B cell (primary cell): ENCODE data around the gene SRGAP2B. TPM values are rescaled to one million over a fixed set of nuclear protein-coding genes. Genes with fewer than 3 reads are reported as not detected.
"Not testable (repeated sequence)": the region's sequence is repeated elsewhere in the genome, so short reads cannot be mapped to it uniquely, and the experiment has no call there.

Experiments used
- ATAC-seq: fragments of 200-7000 bp; cut with Tn5 transposase; one replicate; pipeline ENCODE4 v1.10.0; 2021; ENCODE audit warnings: low read depth, mild to moderate bottlenecking, moderate number of reproducible peaks, moderate library complexity
- CTCF ChIA-PET: fragments of 350-600 bp; sonication (Branson Sonifier 250); formaldehyde crosslinking; loops from one replicate; lab custom pipeline; 2021; ENCODE audit warnings: antibody characterized with exemption, inconsistent platforms; lab: Charles Lee
- POLR2A ChIA-PET: fragments of 350-600 bp; sonication (Branson Sonifier 250); formaldehyde crosslinking; loops from one replicate; lab custom pipeline; 2021; ENCODE audit warnings: antibody characterized with exemption; lab: Charles Lee
- DNase-seq: peaks from one replicate; pipeline ENCODE4 v3.0.0; 2013
- H2AFZ ChIP-seq: 2 replicates; pipeline ENCODE4 v1.6.1; 2012; ENCODE audit warnings: mild to moderate bottlenecking, low read depth, low read length; ENCODE audit not compliant: insufficient read depth, poor library complexity, severe bottlenecking
- H3K27ac ChIP-seq, 2 donors: 1 replicate in 1 of 2; 2 replicates in 1 of 2; pipeline ENCODE4 v1.5.1; 2012 to 2013; ENCODE audit warnings: low read length in 2 of 2, mild to moderate bottlenecking in 2 of 2, moderate library complexity in 1 of 2
- H3K27me3 ChIP-seq, 4 experiments: fragments of 200-600 bp in 1 of 4; sonication (generic) in 1 of 4; replicated peaks in 1 of 4; 1 replicate in 2 of 4; 2 replicates in 2 of 4; pipeline versions ENCODE4 v1.6.1 to v1.7.0; 2013 to 2016; ENCODE audit warnings: low read length in 3 of 4, mild to moderate bottlenecking in 2 of 4, mixed read lengths in 1 of 4, moderate library complexity in 1 of 4; ENCODE audit not compliant: insufficient read depth in 4 of 4, control insufficient read depth in 3 of 4; ENCODE audit errors: control extremely low read depth in 1 of 4
- H3K36me3 ChIP-seq, 2 experiments: replicated peaks in 1 of 2; 1 replicate in 1 of 2; 2 replicates in 1 of 2; pipeline versions ENCODE4 v1.6.1 to v1.7.1; 2013; ENCODE audit warnings: low read length in 1 of 2; ENCODE audit not compliant: insufficient read depth in 2 of 2, control insufficient read depth in 1 of 2; ENCODE audit errors: control extremely low read depth in 1 of 2, extremely low read depth in 1 of 2
- H3K4me1 ChIP-seq, 2 donors: fragments of 200-600 bp in 1 of 2; sonication (generic) in 1 of 2; 1 replicate in 1 of 2; 2 replicates in 1 of 2; pipeline versions ENCODE4 v1.5.1 to v1.6.1; 2013 to 2017; ENCODE audit warnings: low read length in 2 of 2; ENCODE audit not compliant: control insufficient read depth in 2 of 2, insufficient read depth in 2 of 2
- H3K4me2 ChIP-seq: replicated peaks from 2 replicates; pipeline ENCODE3; 2012; ENCODE audit warnings: mild to moderate bottlenecking, low read depth, low read length; ENCODE audit not compliant: poor library complexity, severe bottlenecking
- H3K4me3 ChIP-seq, 5 experiments: fragments of 200-600 bp in 1 of 5; sonication (generic) in 1 of 5; 1 replicate in 3 of 5; 2 replicates in 2 of 5; pipeline versions ENCODE4 v1.5.1 to v1.7.0; 2011 to 2016; ENCODE audit warnings: low read length in 4 of 5, mild to moderate bottlenecking in 4 of 5, low read depth in 2 of 5, control low read depth in 1 of 5, moderate library complexity in 1 of 5; ENCODE audit not compliant: insufficient read depth in 1 of 5; ENCODE audit errors: control extremely low read depth in 1 of 5, extremely low read depth in 1 of 5
- H3K79me2 ChIP-seq: fragments of 200-600 bp; sonication (generic); one replicate; pipeline ENCODE4 v1.6.0; 2016; ENCODE audit warnings: low read length; ENCODE audit not compliant: control insufficient read depth, insufficient read depth
- H3K9ac ChIP-seq: fragments of 200-600 bp; sonication (generic); 2 replicates; pipeline ENCODE4 v1.6.1; 2017; ENCODE audit warnings: mild to moderate bottlenecking, low read length, moderate library complexity
- H3K9me3 ChIP-seq, 3 donors: one replicate each; pipeline versions ENCODE4 v1.6.1 to v1.7.1; 2013; ENCODE audit warnings: low read length in 2 of 3; ENCODE audit not compliant: control insufficient read depth in 2 of 3, insufficient read depth in 1 of 3; ENCODE audit errors: control extremely low read depth in 1 of 3
- H4K20me1 ChIP-seq: 2 replicates; pipeline ENCODE4 v1.6.0; 2012; ENCODE audit warnings: mild to moderate bottlenecking, low read length; ENCODE audit not compliant: insufficient read depth, control insufficient read depth, poor library complexity, severe bottlenecking
- H3K27ac Mint-ChIP-seq: one replicate; pipeline ENCODE4 v1.8.0; 2021; ENCODE audit warnings: mixed read lengths
- H3K27me3 Mint-ChIP-seq: one replicate; pipeline ENCODE4 v1.8.0; 2021; ENCODE audit warnings: mixed read lengths
- H3K4me1 Mint-ChIP-seq: one replicate; pipeline ENCODE4 v1.8.0; 2021; ENCODE audit warnings: mixed read lengths
- H3K4me3 Mint-ChIP-seq: one replicate; pipeline ENCODE4 v1.8.0; 2021; ENCODE audit warnings: mixed read lengths
- H3K9me3 Mint-ChIP-seq: one replicate; pipeline ENCODE4 v1.8.0; 2022; ENCODE audit warnings: mixed read lengths; ENCODE audit not compliant: insufficient read depth
- WGBS: methylation state at CpG from one replicate; pipeline ENCODE4 v1.1.5; 2013; ENCODE audit warnings: missing lambda C conversion rate; ENCODE audit not compliant: insufficient coverage; 5-methylcytosine and 5-hydroxymethylcytosine counted together
- intact Hi-C: fragments of 100-400 bp; cut with micrococcal nuclease; formaldehyde crosslinking; loops from one replicate; pipeline ENCODE4 v1.10.0; 2022
- polyA plus RNA-seq: library from polyadenylated mRNA; depleted of rRNA; stranded (reverse); fragments of >200 nt; gene quantifications from 2 replicates; pipeline ENCODE4 v1.2.3, GENCODE V29; 2012
- total RNA-seq, 2 donors: library from RNA; stranded (reverse); fragments of 120-200 nt in 1 of 2; gene quantifications; 1 replicate in 1 of 2; 2 replicates in 1 of 2; pipeline versions ENCODE4 v1.2.3 to v1.2.4, GENCODE V29; 2013 to 2022

Gene SRGAP2B
- total and polyA plus RNA-seq, 2 donors (not counting 1 experiment from before 2014, with no cell fraction given) = 3.0 to 36.5 TPM

DNA sequence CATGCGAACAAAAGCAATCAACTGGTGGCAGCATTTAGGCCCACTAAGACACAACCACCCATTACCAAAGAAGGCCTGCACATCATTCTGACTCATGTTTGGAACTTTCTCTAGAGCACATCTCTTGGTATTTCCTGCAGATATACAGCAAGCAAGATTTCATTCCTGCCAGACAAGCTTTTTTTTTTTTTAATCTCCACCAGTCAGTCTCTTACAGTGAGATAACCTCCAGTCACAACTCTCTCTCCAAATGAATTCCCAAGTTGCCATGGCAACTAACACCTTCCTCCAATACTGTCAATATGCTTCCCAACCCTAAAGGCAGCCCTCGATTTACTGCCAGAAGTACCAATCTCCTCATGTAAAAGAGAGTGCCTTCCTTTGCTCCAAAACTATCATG is 59.1 kb downstream of the SRGAP2B start:
- H3K4me2 ChIP-seq, H3K27ac Mint-ChIP-seq, H3K27me3 Mint-ChIP-seq, H3K27me3 ChIP-seq, ATAC-seq, H3K9me3 ChIP-seq, H3K9ac ChIP-seq, H3K4me1 ChIP-seq, H3K36me3 ChIP-seq, POLR2A ChIA-PET, H3K4me3 ChIP-seq, CTCF ChIA-PET, H4K20me1 ChIP-seq, H3K4me3 Mint-ChIP-seq, H3K79me2 ChIP-seq, H2AFZ ChIP-seq, intact Hi-C loops, H3K4me1 Mint-ChIP-seq, H3K9me3 Mint-ChIP-seq, DNase-seq, H3K27ac ChIP-seq: not testable (repeated sequence)
- no CpG with 5 or more reads among the region's 2 CpGs for WGBS

- CTCF ChIA-PET, H3K27me3 Mint-ChIP-seq, H3K9me3 ChIP-seq, H4K20me1 ChIP-seq, H3K4me2 ChIP-seq, H3K27ac ChIP-seq, H2AFZ ChIP-seq, H3K4me3 Mint-ChIP-seq, H3K9me3 Mint-ChIP-seq, intact Hi-C loops, H3K4me1 Mint-ChIP-seq, H3K27me3 ChIP-seq, H3K4me1 ChIP-seq, H3K27ac Mint-ChIP-seq, H3K79me2 ChIP-seq, H3K9ac ChIP-seq, ATAC-seq, DNase-seq, H3K4me3 ChIP-seq, POLR2A ChIA-PET, H3K36me3 ChIP-seq: not testable (repeated sequence)
- no CpG with 5 or more reads among the region's 2 CpGs for WGBS
Observed at GRCh38 chr1:145033523-145033922, 61.6 kb downstream of the SRGAP2B start.

DNA sequence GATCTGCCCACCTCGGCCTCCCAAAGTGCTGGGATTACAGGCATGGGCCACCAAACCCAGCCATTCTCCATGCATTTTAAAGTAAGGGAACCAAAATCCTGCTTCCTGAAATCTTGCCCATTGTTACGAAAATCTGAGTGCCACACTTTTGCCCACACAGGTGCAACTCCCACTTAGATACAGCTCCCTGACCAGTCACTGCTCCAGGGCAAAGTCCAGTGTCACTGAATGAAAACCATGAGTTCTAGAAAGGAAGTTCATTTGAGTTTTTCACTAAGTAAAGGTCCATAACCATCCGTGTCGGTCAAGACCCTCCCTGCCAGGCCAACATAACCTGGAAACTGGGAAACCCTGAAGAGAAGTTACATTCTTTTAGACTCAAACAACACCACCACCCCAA is 67.9 kb downstream of the SRGAP2B start:
- H3K27ac ChIP-seq, H3K4me3 ChIP-seq, H3K79me2 ChIP-seq, H3K36me3 ChIP-seq, H3K4me3 Mint-ChIP-seq, H3K27me3 ChIP-seq, H3K4me1 Mint-ChIP-seq, CTCF ChIA-PET, intact Hi-C loops, ATAC-seq, H3K4me1 ChIP-seq, H3K27me3 Mint-ChIP-seq, H2AFZ ChIP-seq, H3K9me3 ChIP-seq, H4K20me1 ChIP-seq, H3K4me2 ChIP-seq, POLR2A ChIA-PET, DNase-seq, H3K27ac Mint-ChIP-seq, H3K9me3 Mint-ChIP-seq, H3K9ac ChIP-seq: not testable (repeated sequence)
- WGBS = no CpG with 5 or more reads among the region's 4 CpGs

- H2AFZ ChIP-seq, POLR2A ChIA-PET, CTCF ChIA-PET, H3K27me3 ChIP-seq, H3K4me3 ChIP-seq, H3K36me3 ChIP-seq, H3K4me1 ChIP-seq, intact Hi-C loops, ATAC-seq, H3K4me3 Mint-ChIP-seq, H3K79me2 ChIP-seq, H3K4me1 Mint-ChIP-seq, H3K27ac Mint-ChIP-seq, H4K20me1 ChIP-seq, H3K9me3 ChIP-seq, H3K9me3 Mint-ChIP-seq, H3K4me2 ChIP-seq, H3K9ac ChIP-seq, DNase-seq, H3K27ac ChIP-seq, H3K27me3 Mint-ChIP-seq: not testable (repeated sequence)
Observed at GRCh38 chr1:145025286-145025685, 69.8 kb downstream of the SRGAP2B start.
